Thoracic aorta (tissue), 2 donors: Measurements from ENCODE around the gene BABAM2. TPM values are rescaled to one million over a fixed set of nuclear protein-coding genes. Genes with fewer than 3 reads are reported as not detected.

Experiments used
- ATAC-seq: fragments of 150-250 bp; one replicate; pipeline ENCODE4 v1.8.0; 2017; ENCODE audit warnings: low read depth; ENCODE audit not compliant: insufficient number of reproducible peaks, low FRiP score
- DNase-seq: peaks from one replicate; pipeline ENCODE4 v3.0.0-alpha.2; 2020; ENCODE audit warnings: low spot score
- H3K27ac ChIP-seq, 2 donors: fragments of 200-600 bp; sonication (generic); 1 replicate in 1 of 2; 2 replicates in 1 of 2; pipeline ENCODE4 v1.5.1; 2016; ENCODE audit warnings: mild to moderate bottlenecking in 2 of 2, moderate library complexity in 2 of 2
- H3K27me3 ChIP-seq: fragments of 200-600 bp; sonication (generic); replicated peaks from 2 replicates; pipeline ENCODE4 v1.6.0; 2016; ENCODE audit warnings: mild to moderate bottlenecking; ENCODE audit not compliant: insufficient read depth
- H3K36me3 ChIP-seq: fragments of 200-600 bp; sonication (generic); one replicate; pipeline ENCODE4 v1.5.1; 2016
- H3K4me1 ChIP-seq, 2 donors: fragments of 200-600 bp; sonication (generic); 1 replicate in 1 of 2; 2 replicates in 1 of 2; pipeline versions ENCODE4 v1.5.1 to v1.6.0; 2016; ENCODE audit warnings: low read depth in 2 of 2, mild to moderate bottlenecking in 1 of 2; ENCODE audit not compliant: control insufficient read depth in 1 of 2
- H3K4me3 ChIP-seq: fragments of 200-600 bp; sonication (generic); 2 replicates; pipeline ENCODE4 v1.5.1; 2016; ENCODE audit warnings: mild to moderate bottlenecking
- H3K9me3 ChIP-seq: fragments of 200-600 bp; sonication (generic); 2 replicates; pipeline ENCODE4 v1.5.1; 2016
- total RNA-seq, 2 donors: library from RNA; depleted of rRNA; stranded (reverse); fragments of >200 nt; gene quantifications; one replicate each; pipeline versions ENCODE4 v1.1.0 to v1.2.3, GENCODE V29; 2016
- TF ChIP-seq, protein P1 (sequence below): fragments of 200-600 bp; sonication (generic); IDR thresholded peaks from one replicate; pipeline ENCODE4 v1.5.1; 2019; ENCODE audit warnings: antibody characterized with exemption

The BABAM2 gene
- total RNA-seq, 2 donors from 2014 or later, result 24.7 to 32.8 TPM

DNA sequence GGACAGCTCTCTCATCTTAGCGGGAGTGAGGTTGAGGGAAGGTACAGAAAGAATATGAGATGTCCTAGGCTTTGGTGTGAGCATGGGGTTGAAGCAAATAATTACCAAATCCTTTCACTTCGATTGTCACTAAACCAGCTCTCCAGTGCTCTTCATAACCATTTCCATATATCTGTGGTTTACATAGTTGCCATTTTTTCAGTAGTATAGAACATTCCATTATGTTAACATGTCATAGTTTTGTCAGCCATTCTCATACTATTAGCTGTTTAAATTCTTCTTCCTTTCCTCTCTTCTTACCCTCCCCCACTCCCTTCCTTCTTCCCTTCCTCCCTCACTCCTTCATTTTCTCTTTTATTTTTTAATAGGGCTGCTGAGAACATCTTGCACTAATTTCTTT is 205.9 kb downstream of the BABAM2 start:
- TF ChIP-seq, protein P1, sequence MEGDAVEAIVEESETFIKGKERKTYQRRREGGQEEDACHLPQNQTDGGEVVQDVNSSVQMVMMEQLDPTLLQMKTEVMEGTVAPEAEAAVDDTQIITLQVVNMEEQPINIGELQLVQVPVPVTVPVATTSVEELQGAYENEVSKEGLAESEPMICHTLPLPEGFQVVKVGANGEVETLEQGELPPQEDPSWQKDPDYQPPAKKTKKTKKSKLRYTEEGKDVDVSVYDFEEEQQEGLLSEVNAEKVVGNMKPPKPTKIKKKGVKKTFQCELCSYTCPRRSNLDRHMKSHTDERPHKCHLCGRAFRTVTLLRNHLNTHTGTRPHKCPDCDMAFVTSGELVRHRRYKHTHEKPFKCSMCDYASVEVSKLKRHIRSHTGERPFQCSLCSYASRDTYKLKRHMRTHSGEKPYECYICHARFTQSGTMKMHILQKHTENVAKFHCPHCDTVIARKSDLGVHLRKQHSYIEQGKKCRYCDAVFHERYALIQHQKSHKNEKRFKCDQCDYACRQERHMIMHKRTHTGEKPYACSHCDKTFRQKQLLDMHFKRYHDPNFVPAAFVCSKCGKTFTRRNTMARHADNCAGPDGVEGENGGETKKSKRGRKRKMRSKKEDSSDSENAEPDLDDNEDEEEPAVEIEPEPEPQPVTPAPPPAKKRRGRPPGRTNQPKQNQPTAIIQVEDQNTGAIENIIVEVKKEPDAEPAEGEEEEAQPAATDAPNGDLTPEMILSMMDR, result no peak
- Histone ChIP-seq H3K27me3 (no peaks in the 10 kb centered on the region), H3K4me3 (no peak overlapping the region), H3K36me3 (no peaks in the 10 kb centered on the region), H3K9me3 (no peaks in the 10 kb centered on the region), H3K27ac (no peak overlapping the region), H3K4me1 (peaks cover 12 to 35% of the 10 kb centered on the region in 2 donors)
- no peak for DNase-seq
- ATAC-seq, result no peak

DNA sequence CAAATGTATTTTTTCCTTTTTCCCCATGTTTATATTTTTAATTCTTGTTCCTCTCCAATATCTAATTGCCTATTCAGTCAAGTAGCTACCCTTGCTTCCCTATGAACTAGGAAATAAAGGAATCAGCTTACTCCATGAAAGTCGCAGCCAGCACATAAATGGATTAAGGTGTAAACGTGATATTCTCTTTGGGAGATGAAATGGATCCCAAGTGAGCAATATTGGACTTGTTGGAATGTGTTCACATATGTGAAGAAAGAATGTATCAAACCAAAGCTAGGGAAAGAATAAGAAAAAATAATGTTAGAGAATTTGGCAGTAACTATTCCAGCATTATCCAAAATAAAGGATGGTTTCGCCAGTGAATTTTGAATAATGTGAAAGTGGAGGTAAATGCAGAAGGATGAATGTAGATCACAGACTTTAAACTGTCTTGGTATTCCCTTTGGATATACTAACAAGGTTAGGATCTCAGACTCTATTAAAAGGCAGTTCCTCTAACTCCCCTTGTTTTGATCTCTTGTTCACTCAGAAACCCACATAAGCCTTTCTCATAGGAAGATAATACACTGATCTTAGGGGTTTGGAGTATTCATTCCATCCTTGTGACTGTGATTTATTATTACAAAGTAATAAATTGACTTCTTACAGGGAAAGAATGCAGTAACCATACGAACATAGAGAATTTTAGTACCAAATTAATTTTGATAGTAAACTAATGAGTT is 208.1 kb downstream of the BABAM2 start:
- H3K36me3 ChIP-seq, result no peaks in the 10 kb centered on the region
- H3K4me3 ChIP-seq, result no peak overlapping the region
- H3K4me1 ChIP-seq, result peaks cover 25 to 55% of the 10 kb centered on the region in 2 donors
- ATAC-seq, result no peak
- TF ChIP-seq, protein P1, result no peak
- H3K27me3 ChIP-seq, result no peaks in the 10 kb centered on the region
- H3K9me3 ChIP-seq, result no peaks in the 10 kb centered on the region
- no peak for DNase-seq
- peak overlapping the region; percentile 13 to 16 for H3K27ac ChIP-seq

DNA sequence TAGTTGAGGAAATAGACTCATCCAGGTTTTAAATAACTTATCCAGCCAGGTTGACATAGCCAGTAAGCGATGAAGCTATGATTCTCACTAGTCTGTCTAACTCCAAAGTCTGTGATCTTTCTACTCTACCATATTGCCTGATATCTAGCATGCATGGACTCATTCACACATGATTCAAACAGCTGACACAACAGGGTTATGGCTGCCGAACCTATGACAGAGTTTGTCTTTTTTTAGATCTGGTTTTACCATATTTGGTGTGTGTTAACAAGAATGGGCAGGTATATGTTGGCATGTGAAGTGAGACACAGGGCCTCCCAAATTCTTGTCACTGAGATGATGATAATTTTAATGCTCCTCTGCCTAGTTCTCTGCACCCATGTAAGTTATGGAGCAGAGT is 210.6 kb downstream of the BABAM2 start:
- no peaks in the 10 kb centered on the region for H3K9me3 ChIP-seq
- H3K27ac ChIP-seq, result peak overlapping the region; percentile 58 to 60
- ATAC-seq (no peak), DNase-seq (no peak)
- no peaks in the 10 kb centered on the region for H3K36me3 ChIP-seq
- no peak overlapping the region for H3K4me3 ChIP-seq
- H3K27me3 ChIP-seq, result no peaks in the 10 kb centered on the region
- TF ChIP-seq, protein P1, result no peak
- peaks cover 25 to 57% of the 10 kb centered on the region in 2 donors for H3K4me1 ChIP-seq

DNA sequence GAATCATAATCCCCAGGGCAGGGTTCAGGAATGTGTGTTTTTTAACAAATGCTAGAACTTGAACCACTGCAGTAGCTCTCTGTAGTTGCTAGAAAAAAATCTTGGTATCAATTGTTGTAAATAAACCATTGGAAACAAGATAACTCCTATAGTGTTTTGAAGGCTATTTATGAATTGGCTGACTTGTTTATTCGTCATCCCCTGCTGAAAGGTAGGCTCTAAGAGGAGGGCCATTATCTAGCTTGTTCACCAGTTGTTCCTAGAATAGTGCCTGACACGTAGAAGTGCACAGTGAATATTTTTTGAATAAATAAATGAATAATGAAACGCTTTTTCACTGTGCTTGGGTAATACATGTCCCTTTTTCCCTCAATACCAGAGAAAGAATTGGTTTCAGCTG is 211.4 kb downstream of the BABAM2 start:
- Histone ChIP-seq H3K27ac (peak overlapping the region; percentile 58 to 60), H3K9me3 (no peaks in the 10 kb centered on the region), H3K36me3 (no peaks in the 10 kb centered on the region), H3K4me3 (peak overlapping the region; percentile 44), H3K27me3 (no peaks in the 10 kb centered on the region), H3K4me1 (peaks cover 25 to 57% of the 10 kb centered on the region in 2 donors)
- TF ChIP-seq, protein P1, result no peak
- ATAC-seq, result peak; percentile 71
- no peak for DNase-seq

DNA sequence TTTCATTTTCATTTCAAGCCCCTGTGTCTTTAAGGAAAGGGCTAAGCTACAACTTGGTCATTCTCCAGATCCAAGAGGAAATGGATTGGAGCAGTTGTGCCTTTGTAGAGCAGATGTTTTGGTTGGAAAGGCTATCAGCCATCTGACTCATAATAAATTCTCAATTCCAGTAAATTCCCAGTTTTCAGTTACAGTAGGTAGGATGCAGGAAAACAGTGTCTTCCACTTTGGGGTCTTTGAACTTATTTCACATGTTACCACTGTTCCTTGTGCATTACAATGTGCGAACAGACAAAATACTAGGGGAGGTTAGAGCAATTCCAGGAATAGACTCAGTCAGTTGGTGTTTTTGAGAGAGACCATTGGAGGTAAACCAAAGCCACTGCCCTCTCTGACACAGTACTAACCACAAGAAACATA is 211.9 kb downstream of the BABAM2 start:
- peak overlapping the region; percentile 44 for H3K4me3 ChIP-seq

More for the DNA sequence above, 211.9 kb downstream of the BABAM2 start:
- peak overlapping the region; percentile 58 to 60 for H3K27ac ChIP-seq
- no peaks in the 10 kb centered on the region for H3K27me3 ChIP-seq
- H3K9me3 ChIP-seq, result no peaks in the 10 kb centered on the region
- peaks cover 25 to 56% of the 10 kb centered on the region in 2 donors for H3K4me1 ChIP-seq
- ATAC-seq (peak; percentile 90), DNase-seq (no peak)
- H3K36me3 ChIP-seq, result no peaks in the 10 kb centered on the region
- TF ChIP-seq, protein P1, result no peak
